MCF 10A (cell line): ENCODE results near the gene KCNIP2. TPM values are rescaled to one million over a fixed set of nuclear protein-coding genes. Genes with fewer than 3 reads are reported as not detected.

ENCODE experiments used
- BruUV-seq: library from RNA; stranded (reverse); fragments of 400-500 nt; replicated peaks from 2 replicates; lab custom pipeline; 2021; lab: Mats Ljungman, UMichigan
- CTCF ChIA-PET: fragments of 300-600 bp; sonication (Branson Sonifier 250); formaldehyde crosslinking; extraction: SDS; loops from one replicate; lab custom pipeline; 2021; ENCODE audit warnings: antibody characterized with exemption, inconsistent platforms; lab: Yijun Ruan, JAX
- POLR2A ChIA-PET: fragments of 300-600, 350-650 bp; sonication (Branson Sonifier 250); formaldehyde crosslinking; extraction: SDS; loops from one replicate; lab custom pipeline; 2020; ENCODE audit warnings: antibody characterized with exemption, inconsistent platforms; lab: Yijun Ruan, JAX
- DNase-seq: peaks from one replicate; pipeline ENCODE4 v3.0.0-alpha.2; 2018; ENCODE audit not compliant: unreplicated experiment
- H3K27ac Mint-ChIP-seq: one replicate; pipeline ENCODE4 v1.8.0; 2022; ENCODE audit warnings: mild to moderate bottlenecking, low read depth, mixed read lengths; ENCODE audit not compliant: unreplicated experiment
- H3K27me3 Mint-ChIP-seq: one replicate; pipeline ENCODE4 v1.8.0; 2022; ENCODE audit warnings: mixed read lengths; ENCODE audit not compliant: insufficient read depth, unreplicated experiment
- H3K36me3 Mint-ChIP-seq: one replicate; pipeline ENCODE4 v1.8.0; 2022; ENCODE audit warnings: mild to moderate bottlenecking, moderate library complexity, mixed read lengths; ENCODE audit not compliant: insufficient read depth, unreplicated experiment
- H3K4me1 Mint-ChIP-seq: one replicate; pipeline ENCODE4 v1.8.0; 2022; ENCODE audit warnings: mixed read lengths; ENCODE audit not compliant: insufficient read depth, unreplicated experiment
- H3K4me3 Mint-ChIP-seq: one replicate; pipeline ENCODE4 v1.8.0; 2022; ENCODE audit warnings: mild to moderate bottlenecking, moderate library complexity, mixed read lengths; ENCODE audit not compliant: unreplicated experiment
- H3K9me3 Mint-ChIP-seq: one replicate; pipeline ENCODE4 v1.8.0; 2022; ENCODE audit warnings: mixed read lengths; ENCODE audit not compliant: unreplicated experiment
- intact Hi-C: fragments of 100-400 bp; cut with micrococcal nuclease; formaldehyde crosslinking; loops from 2 replicates; pipeline ENCODE4 v1.14.1; 2022
- total RNA-seq: library from RNA; stranded (reverse); gene quantifications from 2 replicates; pipeline ENCODE4 v1.2.3, GENCODE V29; 2022
- TF ChIP-seq, protein P1 (sequence below): fragments of 200-600 bp; IDR thresholded peaks from one replicate; pipeline ENCODE4 v1.8.0; 2022; ENCODE audit warnings: antibody characterized with exemption, mild to moderate bottlenecking; ENCODE audit not compliant: unreplicated experiment

KCNIP2 gene
- total RNA-seq, 1 experiment from 2014 or later: 2.1 TPM

DNA sequence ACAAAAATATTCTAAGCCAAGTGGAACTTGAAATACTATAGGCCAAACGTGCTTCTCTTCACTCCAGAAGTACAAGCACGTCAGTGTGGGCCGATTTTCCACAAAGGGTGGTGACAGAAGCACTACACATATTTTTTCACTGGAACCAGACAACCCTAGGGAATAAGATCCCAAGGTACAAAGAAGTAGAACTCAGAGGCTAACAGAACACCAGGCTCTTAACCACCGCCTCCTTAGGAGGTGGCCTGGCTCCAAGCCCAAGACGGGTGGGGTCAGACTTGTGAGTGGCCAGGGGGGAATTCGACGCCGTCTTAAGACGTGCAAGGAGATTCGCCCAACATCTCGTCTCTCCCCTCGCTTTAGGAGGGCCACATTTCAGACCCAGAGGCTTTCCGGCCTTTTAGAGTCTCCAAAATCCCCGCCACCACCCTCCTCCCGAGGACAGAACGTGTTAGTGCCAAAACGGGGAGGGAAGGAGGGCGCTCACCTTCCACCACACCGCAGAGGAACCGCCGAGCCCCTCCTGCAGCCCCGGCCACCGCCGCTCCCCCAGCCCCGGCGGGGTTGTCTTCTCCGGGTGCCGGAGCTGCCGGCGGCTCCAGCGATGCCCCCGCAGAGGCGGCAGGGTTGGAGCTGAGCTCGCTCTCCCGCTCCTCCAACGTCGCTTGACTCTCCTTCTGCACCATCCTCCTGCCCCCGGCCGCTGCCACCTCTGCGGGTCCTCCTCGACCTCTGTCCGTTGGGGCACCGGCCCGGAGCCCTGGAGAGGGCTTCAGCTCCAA, 26.1 kb downstream of the KCNIP2 start:
- Mint-ChIP-seq H3K4me3 (peak overlapping the region; percentile 84), H3K9me3 (no peaks in the 10 kb centered on the region), H3K4me1 (peaks cover 20% of the 10 kb centered on the region), H3K27ac (peak overlapping the region; percentile 89), H3K36me3 (peaks cover 23% of the 10 kb centered on the region), H3K27me3 (no peaks in the 10 kb centered on the region)
- TF ChIP-seq, protein P1, sequence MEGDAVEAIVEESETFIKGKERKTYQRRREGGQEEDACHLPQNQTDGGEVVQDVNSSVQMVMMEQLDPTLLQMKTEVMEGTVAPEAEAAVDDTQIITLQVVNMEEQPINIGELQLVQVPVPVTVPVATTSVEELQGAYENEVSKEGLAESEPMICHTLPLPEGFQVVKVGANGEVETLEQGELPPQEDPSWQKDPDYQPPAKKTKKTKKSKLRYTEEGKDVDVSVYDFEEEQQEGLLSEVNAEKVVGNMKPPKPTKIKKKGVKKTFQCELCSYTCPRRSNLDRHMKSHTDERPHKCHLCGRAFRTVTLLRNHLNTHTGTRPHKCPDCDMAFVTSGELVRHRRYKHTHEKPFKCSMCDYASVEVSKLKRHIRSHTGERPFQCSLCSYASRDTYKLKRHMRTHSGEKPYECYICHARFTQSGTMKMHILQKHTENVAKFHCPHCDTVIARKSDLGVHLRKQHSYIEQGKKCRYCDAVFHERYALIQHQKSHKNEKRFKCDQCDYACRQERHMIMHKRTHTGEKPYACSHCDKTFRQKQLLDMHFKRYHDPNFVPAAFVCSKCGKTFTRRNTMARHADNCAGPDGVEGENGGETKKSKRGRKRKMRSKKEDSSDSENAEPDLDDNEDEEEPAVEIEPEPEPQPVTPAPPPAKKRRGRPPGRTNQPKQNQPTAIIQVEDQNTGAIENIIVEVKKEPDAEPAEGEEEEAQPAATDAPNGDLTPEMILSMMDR: no peak
- BruUV-seq: TSS peak; percentile 27
- POLR2A ChIA-PET: interaction anchor here (0.6 to 4.7 kb wide), 45 partner anchors 9 to 1579 kb away, joined by 3 to 56 read pairs (median 4); partner anchors contain the start of genes ARL3, ARMH3, ATP5MK and CUEDC2
- CTCF ChIA-PET: interaction anchor here (1.6 to 3.1 kb wide), 2 partner anchors 19 to 37 kb away, joined by 7 to 16 read pairs; no protein-coding TSS in a partner anchor
- peak; percentile 97 for DNase-seq
- intact Hi-C loops: loop anchor here (1.0 kb wide), 1 partner anchor 248 kb away; the partner anchor contains the start of gene HPS6

GRCh38 chr10:101816913-101817336, 26.7 kb downstream of the KCNIP2 start:
- H3K36me3 Mint-ChIP-seq: peaks cover 29% of the 10 kb centered on the region
- intact Hi-C loops: no loop called here
- DNase-seq: no peak
- BruUV-seq: no TSS peak
- peak overlapping the region; percentile 89 for H3K27ac Mint-ChIP-seq
- H3K4me3 Mint-ChIP-seq: peak overlapping the region; percentile 84
- no peaks in the 10 kb centered on the region for H3K9me3 Mint-ChIP-seq
- ChIA-PET CTCF (interaction anchor here (0.7 kb wide), 1 partner anchor 217 kb away, joined by 3 read pairs; no protein-coding TSS in a partner anchor), POLR2A (interaction anchor here (0.7 to 4.7 kb wide), 18 partner anchors 9 to 785 kb away, joined by 3 to 56 read pairs (median 4); partner anchors contain the start of genes DPCD, NPM3 and POLL)
- peaks cover 20% of the 10 kb centered on the region for H3K4me1 Mint-ChIP-seq
- H3K27me3 Mint-ChIP-seq: no peaks in the 10 kb centered on the region
- TF ChIP-seq, protein P1: no peak

DNA sequence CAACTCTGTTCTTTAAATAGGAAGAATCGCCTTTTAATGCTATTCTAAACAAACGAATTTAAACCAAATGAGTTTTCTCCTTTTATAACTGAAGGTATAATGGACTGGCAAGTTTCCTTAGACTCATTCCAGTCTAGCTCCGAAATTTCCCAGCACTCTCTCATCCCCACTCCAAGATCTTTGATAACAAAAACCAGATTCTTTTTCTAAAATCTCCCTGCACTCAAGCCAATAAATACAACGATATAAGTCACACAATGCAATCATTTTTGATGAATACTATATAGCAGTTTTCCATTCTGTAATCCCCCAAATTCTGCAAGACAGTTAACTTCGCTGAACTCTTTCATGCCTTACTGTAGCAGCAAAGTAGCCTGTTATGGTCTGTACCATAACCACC, 27.2 kb downstream of the KCNIP2 start:
- Mint-ChIP-seq H3K4me1 (peaks cover 20% of the 10 kb centered on the region), H3K27ac (peak overlapping the region; percentile 41), H3K4me3 (peak overlapping the region; percentile 84), H3K9me3 (no peaks in the 10 kb centered on the region), H3K27me3 (no peaks in the 10 kb centered on the region), H3K36me3 (peaks cover 33% of the 10 kb centered on the region)
- ChIA-PET CTCF (interaction anchor here (0.7 to 1.0 kb wide), 3 partner anchors 195 to 661 kb away, joined by 3 to 5 read pairs (median 3); no protein-coding TSS in a partner anchor), POLR2A (interaction anchor here (0.7 to 4.7 kb wide), 14 partner anchors 9 to 784 kb away, joined by 3 to 56 read pairs (median 4); partner anchors contain the start of genes ARMH3, DPCD, FBXW4 and NPM3)
- no TSS peak for BruUV-seq
- no peak for DNase-seq
- intact Hi-C loops: no loop called here
- TF ChIP-seq, protein P1: no peak
